Psoas muscle (tissue), 8 donors: ENCODE results near the gene FAM107B. TPM values are rescaled to one million over a fixed set of nuclear protein-coding genes. Genes with fewer than 3 reads are reported as not detected.

ENCODE experiments used
- ATAC-seq, 4 donors: fragments of 200-7000 bp; cut with Tn5 transposase; one replicate each; pipeline ENCODE4 v1.9.1; 2020; ENCODE audit warnings: moderate library complexity in 3 of 4, mild to moderate bottlenecking in 2 of 4
- DNase-seq, 2 donors: peaks; one replicate each; pipeline ENCODE4 v3.0.0-alpha.2; 2020
- H3K27ac ChIP-seq: fragments of 200-600 bp; one replicate; pipeline ENCODE4 v1.8.0; 2022
- H3K27me3 ChIP-seq, 3 donors: fragments of 200-600 bp in 1 of 3; one replicate each; pipeline versions ENCODE4 v1.6.1 to v1.8.0; 2013 to 2022; ENCODE audit warnings: low read length in 2 of 3, mild to moderate bottlenecking in 2 of 3, moderate library complexity in 1 of 3; ENCODE audit not compliant: insufficient read depth in 3 of 3
- H3K36me3 ChIP-seq, 2 donors: fragments of 200-600 bp in 1 of 2; one replicate each; pipeline versions ENCODE4 v1.6.1 to v1.8.0; 2013 to 2022; ENCODE audit warnings: low read depth in 1 of 2, mild to moderate bottlenecking in 1 of 2, moderate library complexity in 1 of 2; ENCODE audit not compliant: insufficient read depth in 1 of 2
- H3K4me1 ChIP-seq: fragments of 200-600 bp; one replicate; pipeline ENCODE4 v1.8.0; 2022
- H3K4me3 ChIP-seq: fragments of 200-600 bp; one replicate; pipeline ENCODE4 v1.8.0; 2022; ENCODE audit warnings: mild to moderate bottlenecking
- H3K9me3 ChIP-seq: fragments of 200-600 bp; one replicate; pipeline ENCODE4 v1.8.0; 2022
- WGBS, 3 donors: extraction: QIAGEN DNeasy Blood & Tissue Kit; methylation state at CpG; one replicate each; pipeline versions ENCODE4 v1.1.6 to v1.1.7; 2013; 5-methylcytosine and 5-hydroxymethylcytosine counted together
- intact Hi-C, 2 donors: fragments of 100-400 bp; cut with DNase I; formaldehyde crosslinking; loops; one replicate each; pipeline versions ENCODE4 v1.11.0 to v1.14.2; 2022
- polyA plus RNA-seq, 3 donors: library from polyadenylated mRNA; stranded (reverse); fragments of 200-250 nt; gene quantifications; one replicate each; pipeline ENCODE4 v1.2.3, GENCODE V29; 2013
- total RNA-seq, 4 donors: library from RNA; stranded (reverse); fragmentation: NEBNext Ultra II Directional in 2 of 4; extraction: Animal tissue kit (Norgen Biotek cat#: 25700) in 2 of 4; gene quantifications; one replicate each; pipeline versions ENCODE4 v1.2.1 to v1.2.4, GENCODE V29; 2021 to 2023
- TF ChIP-seq, protein P1 (sequence below): fragments of 200-600 bp; IDR thresholded peaks from one replicate; pipeline ENCODE4 v1.8.0; 2022; ENCODE audit warnings: antibody characterized with exemption
- donor health status: healthy with polysubstance abuse.
- donor health status: DM: no; HTN: no; CAD: no; lungs with moderate emphysema.
- donor health status: Bipolar disorder and iron deficiency.
- donor health status: healthy.
- donor health status: DM: yes; HTN: yes; CAD: no.
- donor health status: DM: no; HTN: no; CAD: no.
- donor health status: DM: no; HTN: no; CAD: no.
- donor health status: DM: yes; HTN: yes; CAD: no.

The FAM107B gene
- total and polyA plus RNA-seq, 7 donors: 1.0 to 3.1 (median 1.8) TPM

DNA sequence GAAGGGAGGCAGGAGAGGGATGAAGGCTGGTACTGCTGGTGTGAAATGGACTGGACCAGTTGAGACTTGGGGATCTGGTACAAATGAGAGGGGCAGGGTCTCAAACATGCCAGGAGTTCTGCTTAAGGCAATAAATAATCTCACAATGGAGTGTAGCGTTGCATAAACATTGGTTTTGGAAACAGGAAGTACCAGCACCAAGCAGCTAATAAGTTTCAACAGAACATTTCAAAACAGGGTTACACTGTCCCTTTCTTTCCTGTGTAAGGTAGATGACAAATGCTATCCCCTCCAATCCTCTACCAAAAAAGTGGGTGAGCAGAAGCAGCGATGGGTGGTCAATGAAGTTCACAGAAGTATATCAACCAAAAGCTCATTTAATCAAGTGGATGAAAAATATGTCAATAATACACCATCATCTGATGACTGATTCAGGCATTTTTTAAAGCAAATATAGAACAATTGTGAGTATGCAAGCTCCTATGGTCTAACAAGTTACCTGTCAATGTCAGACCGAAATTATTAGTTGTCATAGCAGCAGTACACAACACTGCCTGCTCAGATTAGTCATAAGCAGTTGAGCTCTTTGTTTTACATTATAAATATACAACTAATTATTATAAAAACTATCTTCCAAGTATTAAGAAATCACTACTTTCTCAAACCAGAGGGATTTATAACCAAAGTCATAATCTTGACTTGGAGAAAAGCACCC lies 220.0 kb downstream of the FAM107B start:
- DNase-seq (no peak), ATAC-seq (no peak)
- Histone ChIP-seq H3K27ac (no peak overlapping the region), H3K9me3 (no peaks in the 10 kb centered on the region), H3K4me1 (no peaks in the 10 kb centered on the region), H3K27me3 (no peaks in the 10 kb centered on the region), H3K36me3 (no peaks in the 10 kb centered on the region), H3K4me3 (no peak overlapping the region)
- TF ChIP-seq, protein P1, sequence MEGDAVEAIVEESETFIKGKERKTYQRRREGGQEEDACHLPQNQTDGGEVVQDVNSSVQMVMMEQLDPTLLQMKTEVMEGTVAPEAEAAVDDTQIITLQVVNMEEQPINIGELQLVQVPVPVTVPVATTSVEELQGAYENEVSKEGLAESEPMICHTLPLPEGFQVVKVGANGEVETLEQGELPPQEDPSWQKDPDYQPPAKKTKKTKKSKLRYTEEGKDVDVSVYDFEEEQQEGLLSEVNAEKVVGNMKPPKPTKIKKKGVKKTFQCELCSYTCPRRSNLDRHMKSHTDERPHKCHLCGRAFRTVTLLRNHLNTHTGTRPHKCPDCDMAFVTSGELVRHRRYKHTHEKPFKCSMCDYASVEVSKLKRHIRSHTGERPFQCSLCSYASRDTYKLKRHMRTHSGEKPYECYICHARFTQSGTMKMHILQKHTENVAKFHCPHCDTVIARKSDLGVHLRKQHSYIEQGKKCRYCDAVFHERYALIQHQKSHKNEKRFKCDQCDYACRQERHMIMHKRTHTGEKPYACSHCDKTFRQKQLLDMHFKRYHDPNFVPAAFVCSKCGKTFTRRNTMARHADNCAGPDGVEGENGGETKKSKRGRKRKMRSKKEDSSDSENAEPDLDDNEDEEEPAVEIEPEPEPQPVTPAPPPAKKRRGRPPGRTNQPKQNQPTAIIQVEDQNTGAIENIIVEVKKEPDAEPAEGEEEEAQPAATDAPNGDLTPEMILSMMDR: no peak
- 85 to 90% (median 87%) methylated on average over 3 of the region's 3 CpGs for WGBS, 3 donors
- intact Hi-C loops: no loop called here

DNA sequence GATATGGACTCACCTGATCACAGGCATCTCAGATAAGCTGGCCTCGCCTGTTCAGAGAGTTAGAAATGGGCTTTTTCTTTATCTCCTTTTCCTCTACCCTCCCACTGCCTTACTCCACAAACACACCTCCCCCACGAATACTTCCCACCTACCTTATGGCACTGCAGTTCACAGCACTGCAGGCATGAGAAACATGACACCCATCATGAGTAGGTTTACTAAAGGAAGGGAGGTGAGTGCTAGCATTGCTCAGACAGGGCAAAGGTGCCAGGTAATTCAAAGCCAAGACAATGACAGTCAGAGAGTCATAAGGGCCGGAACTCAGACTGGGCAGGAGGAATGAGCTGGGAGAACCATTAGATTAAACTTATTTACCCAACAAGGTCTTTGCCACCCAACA lies 220.6 kb downstream of the FAM107B start:
- no peak for DNase-seq
- TF ChIP-seq, protein P1: no peak
- no peak overlapping the region for H3K27ac ChIP-seq
- H3K36me3 ChIP-seq: no peaks in the 10 kb centered on the region
- no peaks in the 10 kb centered on the region for H3K4me1 ChIP-seq
- no peak for ATAC-seq
- WGBS, 3 donors: 76 to 88% (median 80%) methylated on average over 3 of the region's 3 CpGs
- no peaks in the 10 kb centered on the region for H3K9me3 ChIP-seq
- H3K27me3 ChIP-seq: no peaks in the 10 kb centered on the region
- H3K4me3 ChIP-seq: no peak overlapping the region
- intact Hi-C loops: no loop called here

DNA sequence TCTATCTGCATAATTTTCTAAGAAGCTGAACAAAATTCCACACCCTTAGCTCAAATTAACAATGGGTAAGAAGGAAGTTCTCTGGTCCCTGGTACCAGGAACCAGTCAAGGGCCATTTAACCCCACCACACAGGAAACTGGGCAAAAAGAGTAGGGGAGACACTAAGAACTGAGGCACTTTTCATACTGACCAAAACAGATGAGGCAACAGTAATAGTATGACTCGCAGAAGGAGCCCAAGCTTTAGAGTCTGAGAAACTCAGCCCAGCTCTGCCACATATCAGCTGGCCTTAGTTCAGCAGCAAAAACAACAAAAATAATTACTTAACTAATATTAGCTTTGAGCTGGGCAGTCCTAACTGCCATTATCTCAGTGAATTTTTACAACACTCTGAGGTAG lies 221.2 kb downstream of the FAM107B start:
- H3K4me3 ChIP-seq: no peak overlapping the region
- intact Hi-C loops: no loop called here
- TF ChIP-seq, protein P1: no peak
- H3K4me1 ChIP-seq: no peaks in the 10 kb centered on the region
- no peak overlapping the region for H3K27ac ChIP-seq
- H3K27me3 ChIP-seq: no peaks in the 10 kb centered on the region
- WGBS, 3 donors: 88 to 93% (median 88%) methylated on average over 1 of the region's 1 CpG
- no peaks in the 10 kb centered on the region for H3K36me3 ChIP-seq
- no peaks in the 10 kb centered on the region for H3K9me3 ChIP-seq
- DNase-seq (no peak), ATAC-seq (no peak)

DNA sequence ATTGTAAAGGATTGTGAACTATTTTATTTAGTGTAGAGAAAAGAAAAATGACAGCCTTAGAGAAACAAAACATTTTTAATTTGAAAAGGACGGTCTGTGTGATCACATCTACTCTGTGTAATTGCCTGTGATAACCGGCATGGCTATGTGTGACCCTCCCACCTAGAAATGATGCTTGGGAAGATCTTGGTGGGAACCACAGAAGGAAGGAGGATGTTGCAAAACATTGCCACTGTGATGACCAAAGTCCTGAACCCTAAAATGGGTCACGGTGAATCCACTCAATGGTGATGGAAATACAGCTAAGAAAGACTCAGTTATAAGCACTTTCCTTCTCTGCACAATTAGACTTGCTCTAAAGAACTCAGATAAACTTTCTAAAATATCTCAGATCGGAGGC lies 222.7 kb downstream of the FAM107B start:
- no peak overlapping the region for H3K4me3 ChIP-seq
- ATAC-seq (no peak), DNase-seq (no peak)
- no peaks in the 10 kb centered on the region for H3K9me3 ChIP-seq
- intact Hi-C loops: no loop called here
- 78 to 98% (median 94%) methylated on average over 4 of the region's 4 CpGs for WGBS, 3 donors
- no peaks in the 10 kb centered on the region for H3K4me1 ChIP-seq
- H3K36me3 ChIP-seq: no peaks in the 10 kb centered on the region
- H3K27me3 ChIP-seq: no peaks in the 10 kb centered on the region
- no peak overlapping the region for H3K27ac ChIP-seq
- TF ChIP-seq, protein P1: no peak

DNA sequence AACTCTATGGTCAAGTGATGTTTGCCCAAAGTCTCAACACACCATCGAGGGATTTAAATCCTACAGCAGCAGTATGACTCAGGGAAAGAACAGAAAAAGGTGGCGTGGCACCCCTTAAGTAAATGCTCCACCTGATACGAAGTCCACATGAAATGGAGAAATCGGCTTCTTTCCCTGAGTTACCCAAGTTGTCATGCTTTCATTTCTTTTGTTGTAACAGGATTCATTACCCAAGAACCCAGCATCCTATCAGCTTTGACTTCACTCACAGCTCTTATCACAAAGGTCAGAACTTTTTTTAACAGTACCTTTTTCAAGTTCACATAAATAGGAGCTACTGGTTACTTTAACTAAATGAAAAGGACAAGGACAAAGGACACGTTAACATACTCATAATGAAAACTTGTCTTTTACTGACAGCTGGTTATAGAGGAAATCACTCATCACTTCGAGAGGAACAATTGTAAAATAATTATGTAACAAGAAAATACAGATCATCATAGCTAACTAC lies 224.2 kb downstream of the FAM107B start:
- intact Hi-C loops: no loop called here
- TF ChIP-seq, protein P1: no peak
- no peaks in the 10 kb centered on the region for H3K4me1 ChIP-seq

More for the DNA sequence above, 224.2 kb downstream of the FAM107B start:
- no peaks in the 10 kb centered on the region for H3K27me3 ChIP-seq
- H3K4me3 ChIP-seq: no peak overlapping the region
- no peaks in the 10 kb centered on the region for H3K36me3 ChIP-seq
- no peak for DNase-seq
- WGBS, 3 donors: 85 to 86% (median 85%) methylated on average over 6 of the region's 6 CpGs
- ATAC-seq: no peak
- no peaks in the 10 kb centered on the region for H3K9me3 ChIP-seq
- no peak overlapping the region for H3K27ac ChIP-seq
